ENCODE measurements around the gene GPD1.
"Not testable (repeated sequence)": the region's sequence is repeated elsewhere in the genome, so short reads cannot be mapped to it uniquely, and the experiment has no call there.

Gene GPD1

GRCh38 chr12:50073712-50074111, 30.1 kb upstream of the GPD1 start:
- DNase-seq (ENCODE audit: low spot score), result no peak

- peak; percentile 73 for DNase-seq (ENCODE audit: low spot score)
Observed at GRCh38 chr12:50074936-50075807, 28.6 kb upstream of the GPD1 start.

GRCh38 chr12:50075808-50076170, 28.0 kb upstream of the GPD1 start:
- DNase-seq (ENCODE audit: low spot score), result no peak

- DNase-seq (ENCODE audit: low spot score), result no peak
Observed at GRCh38 chr12:50077099-50077498, 26.7 kb upstream of the GPD1 start.

GRCh38 chr12:50078281-50078680, 25.5 kb upstream of the GPD1 start:
- DNase-seq (ENCODE audit: low spot score), result no peak

- DNase-seq (ENCODE audit: low spot score), result no peak
Observed at GRCh38 chr12:50079771-50080170, 24.0 kb upstream of the GPD1 start.

GRCh38 chr12:50081096-50081808, 22.6 kb upstream of the GPD1 start:
- DNase-seq (ENCODE audit: low spot score), result no peak

GRCh38 chr12:50082644-50083043, 21.2 kb upstream of the GPD1 start:
- no peak for DNase-seq (ENCODE audit: low spot score)

- no peak for DNase-seq (ENCODE audit: low spot score)
Observed at GRCh38 chr12:50083301-50083700, 20.5 kb upstream of the GPD1 start.

- DNase-seq (ENCODE audit: low spot score), result not testable (repeated sequence)
Observed at GRCh38 chr12:50084409-50084774, 19.4 kb upstream of the GPD1 start.

- DNase-seq (ENCODE audit: low spot score), result peak; percentile 75
Observed at GRCh38 chr12:50084775-50085614, 18.8 kb upstream of the GPD1 start, which contains the start of gene SMARCD1. Gene SMARCD1, plus strand, starts transcription at chr12:50085342. Its CDS starts 28 bp downstream, at chr12:50085370.

- no peak for DNase-seq (ENCODE audit: low spot score)
Observed at GRCh38 chr12:50085615-50086072, 18.2 kb upstream of the GPD1 start.

GRCh38 chr12:50086148-50086547, 17.7 kb upstream of the GPD1 start:
- DNase-seq (ENCODE audit: low spot score), result no peak

- DNase-seq (ENCODE audit: low spot score), result no peak
Observed at GRCh38 chr12:50087151-50087550, 16.7 kb upstream of the GPD1 start.

GRCh38 chr12:50087995-50088394, 15.8 kb upstream of the GPD1 start:
- DNase-seq (ENCODE audit: low spot score), result peak; percentile 84

- no peak for DNase-seq (ENCODE audit: low spot score)
Observed at GRCh38 chr12:50088577-50089335, 15.1 kb upstream of the GPD1 start.

GRCh38 chr12:50089730-50090129, 14.1 kb upstream of the GPD1 start:
- DNase-seq (ENCODE audit: low spot score), result no peak

GRCh38 chr12:50090391-50090790, 13.4 kb upstream of the GPD1 start:
- no peak for DNase-seq (ENCODE audit: low spot score)

- no peak for DNase-seq (ENCODE audit: low spot score)
Observed at GRCh38 chr12:50097952-50098351, 5.9 kb upstream of the GPD1 start.

- DNase-seq (ENCODE audit: low spot score), result no peak
Observed at GRCh38 chr12:50099302-50100008, 4.4 kb upstream of the GPD1 start.

GRCh38 chr12:50100561-50100960, 3.2 kb upstream of the GPD1 start:
- DNase-seq (ENCODE audit: low spot score), result no peak
